Measurements from ENCODE around the gene LOXL4.
"Not testable (repeated sequence)": the region's sequence is repeated elsewhere in the genome, so short reads cannot be mapped to it uniquely, and the experiment has no call there.

Gene LOXL4

DNA sequence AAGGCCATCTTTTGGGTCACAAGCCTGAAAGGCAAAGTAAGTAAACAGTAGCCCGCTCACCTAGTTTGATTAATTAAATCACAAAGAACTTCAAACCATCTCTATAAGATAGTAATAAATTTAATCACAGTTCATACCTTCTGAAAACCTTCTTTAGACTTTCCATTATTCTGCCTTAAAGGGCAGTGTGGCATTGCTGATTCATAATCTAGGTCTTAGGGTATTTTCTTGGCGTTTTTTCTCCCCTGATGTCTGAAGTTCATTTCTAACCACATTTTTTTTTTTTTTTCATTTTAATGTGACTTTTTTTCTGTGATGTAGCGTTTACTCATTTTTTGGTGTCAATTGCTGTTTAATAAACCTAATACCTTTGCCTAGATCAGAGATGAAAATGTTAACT, 27.5 kb downstream of the LOXL4 start:
- DNase-seq = no peak

DNA sequence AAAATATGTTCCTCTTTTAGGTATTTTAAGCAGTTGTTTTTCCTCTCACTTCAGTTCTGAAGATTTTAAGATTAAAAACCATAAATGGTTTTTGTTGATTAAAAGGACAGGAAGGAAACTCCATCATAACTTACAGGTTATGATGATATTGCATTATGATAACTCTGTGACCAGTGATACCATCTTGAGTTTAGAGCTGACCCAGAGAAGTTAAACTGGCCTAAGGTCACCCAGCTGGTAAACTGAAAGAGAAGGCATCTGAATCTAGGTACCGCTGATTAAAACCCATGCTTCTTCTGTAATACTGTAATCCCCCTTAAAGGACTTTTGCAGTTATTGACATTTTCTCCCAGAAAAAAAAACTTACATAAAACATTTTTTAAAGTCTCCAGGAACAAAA, 29.6 kb downstream of the LOXL4 start:
- DNase-seq = no peak

DNA sequence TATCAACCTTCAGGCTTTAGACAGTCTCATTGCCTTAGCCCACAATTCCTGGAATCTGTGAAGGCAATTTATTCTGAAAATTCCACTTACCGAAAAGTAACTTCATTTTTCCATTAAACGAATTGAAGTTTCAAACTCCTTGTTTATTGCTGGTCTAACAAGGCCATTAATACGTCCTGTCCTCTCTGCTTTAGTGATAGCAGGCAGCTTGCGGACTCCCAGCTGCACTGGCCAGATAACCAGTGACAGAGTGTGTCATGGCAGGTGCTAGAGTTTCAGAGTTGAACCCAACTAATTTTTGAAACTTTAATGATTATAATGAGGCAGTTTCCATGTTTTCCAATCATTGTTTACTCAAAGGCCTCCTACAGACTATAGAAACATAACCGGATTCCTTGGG, 31.1 kb downstream of the LOXL4 start:
- no peak for DNase-seq

DNA sequence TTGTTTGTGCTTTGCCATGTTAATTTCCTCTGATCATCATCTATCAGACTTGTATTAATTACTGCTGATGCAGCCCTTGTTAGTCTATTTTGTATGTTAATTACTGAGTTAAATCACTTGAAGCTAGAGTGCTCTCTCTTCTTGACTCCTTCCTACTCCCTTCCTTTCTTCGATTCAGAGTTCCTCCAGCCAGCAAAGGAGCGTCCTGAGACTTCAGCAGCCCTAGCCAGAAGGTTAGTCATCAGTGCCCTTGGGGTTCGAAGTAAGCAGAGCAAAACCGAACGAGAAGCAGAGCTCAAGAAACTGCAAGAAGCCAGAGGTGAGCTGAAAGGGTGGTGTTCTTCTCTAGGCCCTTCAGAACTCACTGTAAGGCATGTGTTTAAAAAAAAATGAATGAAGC, 32.1 kb downstream of the LOXL4 start:
- no peak for DNase-seq

DNA sequence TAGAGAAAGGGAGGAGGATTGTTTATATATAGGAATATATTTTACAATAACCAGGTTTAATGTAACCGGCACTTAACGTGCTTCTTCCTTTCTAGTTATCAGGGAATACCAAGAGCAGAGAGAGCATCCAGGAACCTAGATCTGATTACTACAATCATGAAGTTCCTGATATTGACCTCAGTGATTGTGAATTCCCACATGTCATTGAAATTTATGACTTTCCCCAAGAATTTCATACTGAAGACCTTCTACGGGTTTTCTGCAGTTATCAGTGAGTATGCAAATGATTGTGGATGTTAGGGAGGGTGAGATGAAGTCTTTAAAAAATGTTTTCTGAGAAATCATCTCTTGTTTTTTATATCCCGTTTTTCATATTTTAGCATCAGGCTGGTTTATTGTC, 36.6 kb downstream of the LOXL4 start:
- DNase-seq = no peak

DNA sequence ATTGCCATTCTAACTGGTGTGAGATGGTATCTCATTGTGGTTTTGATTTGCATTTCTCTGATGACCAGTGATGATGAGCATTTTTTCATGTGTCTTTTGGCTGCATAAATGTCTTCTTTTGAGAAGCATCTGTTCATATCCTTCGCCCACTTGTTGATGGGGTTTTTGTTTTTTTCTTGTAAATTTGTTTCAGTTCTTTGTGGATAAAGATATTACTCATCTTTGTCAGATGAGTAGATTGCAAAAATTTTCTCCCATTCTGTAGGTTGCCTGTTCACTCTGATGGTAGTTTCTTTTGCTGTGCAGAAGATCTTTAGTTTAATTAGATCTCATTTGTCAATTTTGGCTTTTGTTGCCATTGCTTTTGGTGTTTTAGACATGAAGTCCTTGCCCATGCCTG, 39.7 kb downstream of the LOXL4 start:
- not testable (repeated sequence) for DNase-seq

DNA sequence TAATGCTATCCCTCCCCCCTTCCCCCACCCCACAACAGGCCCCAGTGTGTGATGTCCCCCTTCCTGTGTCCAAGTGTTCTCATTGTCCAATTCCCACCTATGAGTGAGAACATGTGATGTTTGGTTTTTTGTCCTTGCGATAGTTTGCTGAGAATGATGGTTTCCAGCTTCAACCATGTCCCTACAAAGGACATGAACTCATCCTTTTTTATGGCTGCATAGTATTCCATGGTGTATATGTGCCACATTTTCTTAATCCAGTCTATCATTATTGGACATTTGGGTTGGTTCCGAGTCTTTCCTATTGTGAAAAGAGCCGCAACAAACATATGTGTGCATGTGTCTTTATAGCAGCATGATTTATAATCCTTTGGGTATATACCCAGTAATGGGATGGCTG, 40.3 kb downstream of the LOXL4 start:
- DNase-seq = not testable (repeated sequence)

DNA sequence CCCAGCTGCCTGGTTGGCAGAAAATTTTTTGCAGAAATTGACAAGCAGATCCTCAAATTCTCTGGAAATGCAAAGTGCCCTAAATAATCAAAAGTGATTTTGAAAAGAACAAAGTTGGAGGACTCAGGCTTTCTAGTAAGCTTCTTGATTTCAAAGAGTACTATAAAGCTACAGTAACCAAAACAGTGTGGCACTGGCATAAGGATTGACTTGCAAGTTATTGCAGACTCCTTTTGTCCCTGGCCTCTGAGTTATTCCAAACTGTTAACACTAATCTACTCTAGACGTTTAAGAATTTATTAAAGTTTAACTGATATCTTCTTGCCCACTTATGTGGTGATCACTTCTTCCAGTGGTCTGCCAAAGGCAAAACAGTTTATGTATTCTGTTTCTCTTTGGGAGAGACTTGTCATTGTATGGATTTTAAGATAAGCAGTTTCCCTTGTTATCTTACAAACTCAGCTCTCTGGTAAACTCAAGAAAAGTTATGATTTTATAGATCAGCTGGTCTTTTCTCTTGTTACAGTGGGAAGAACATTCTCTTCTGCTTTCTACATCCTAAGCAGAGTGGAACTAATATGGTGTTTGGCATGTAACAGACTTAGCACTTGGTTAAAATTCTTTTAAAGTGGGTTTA, 41.4 kb downstream of the LOXL4 start:
- DNase-seq = no peak

DNA sequence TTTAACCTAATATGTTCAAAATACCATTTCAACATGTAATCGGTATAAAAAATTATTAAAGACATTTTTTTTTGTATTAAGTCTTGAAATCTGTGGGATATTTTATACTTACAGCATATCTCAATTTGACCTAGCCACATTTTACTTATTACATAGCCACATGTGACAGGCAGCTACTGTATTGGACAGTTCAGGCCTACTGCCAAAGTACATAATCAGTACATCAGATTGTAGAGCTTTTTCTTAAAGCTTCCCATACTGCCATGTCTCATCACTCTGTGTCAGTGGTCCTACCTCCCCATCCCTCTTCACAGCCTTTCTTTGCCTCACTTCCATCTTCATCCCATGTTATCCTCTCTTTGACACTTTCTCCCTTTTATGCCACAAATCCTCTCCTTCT, 43.0 kb downstream of the LOXL4 start:
- no peak for DNase-seq

DNA sequence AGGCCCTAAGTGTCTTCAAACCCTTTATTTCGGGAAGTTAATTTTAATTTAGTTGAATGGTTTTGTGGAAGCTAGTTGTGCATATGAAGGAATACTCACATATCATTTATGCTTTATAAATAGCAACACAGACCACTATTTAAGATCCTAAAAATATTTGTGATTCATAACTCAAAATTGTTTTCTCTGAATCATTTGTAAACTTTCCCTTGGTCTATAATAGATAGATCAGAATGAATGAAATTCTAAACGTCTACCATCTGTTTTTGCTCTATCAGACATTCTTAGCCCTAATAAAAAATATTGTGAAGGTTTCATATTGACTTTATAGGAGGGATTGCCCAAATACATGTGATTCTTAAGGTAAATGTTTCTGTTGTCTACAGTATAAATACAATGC, 43.5 kb downstream of the LOXL4 start:
- DNase-seq = no peak

DNA sequence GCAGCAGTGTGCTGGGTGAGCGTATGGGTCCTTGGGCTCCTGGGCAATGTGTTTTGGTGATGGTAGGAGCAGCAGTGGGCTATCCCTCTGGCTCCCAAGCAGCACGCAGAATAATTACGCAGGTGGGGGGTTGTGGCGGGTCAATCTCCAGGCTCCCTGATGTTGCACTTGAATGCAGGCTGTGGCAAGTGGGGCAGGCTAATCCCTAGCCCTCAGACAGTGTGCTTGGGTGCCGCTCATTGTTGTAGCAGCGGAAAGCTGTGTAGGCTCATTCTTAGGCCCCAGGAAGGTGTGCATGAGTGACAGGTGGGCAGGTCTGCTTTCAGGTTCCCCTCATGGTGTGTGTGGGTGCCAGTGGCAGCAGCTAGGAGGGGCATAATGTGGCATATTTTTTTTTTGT, 44.1 kb downstream of the LOXL4 start:
- no peak for DNase-seq

DNA sequence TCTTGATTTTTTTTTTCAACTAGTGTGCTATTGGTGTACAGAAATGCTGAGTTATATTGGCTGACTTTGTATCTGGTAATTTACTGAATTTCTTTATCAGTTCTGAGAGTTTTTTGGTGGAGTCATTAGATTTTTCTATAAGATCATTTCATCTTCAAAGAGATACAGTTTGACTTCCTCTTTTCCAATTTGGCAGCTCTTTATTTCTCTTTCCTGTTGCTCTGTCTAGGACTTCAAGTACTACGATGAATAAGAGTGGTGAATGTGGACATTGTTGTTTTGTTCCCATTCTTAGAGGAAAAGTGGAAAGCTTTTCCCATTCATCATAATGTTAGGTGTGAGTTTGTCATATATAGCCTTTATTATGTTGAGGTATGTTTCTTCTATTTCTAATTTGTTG, 50.2 kb downstream of the LOXL4 start:
- no peak for DNase-seq

DNA sequence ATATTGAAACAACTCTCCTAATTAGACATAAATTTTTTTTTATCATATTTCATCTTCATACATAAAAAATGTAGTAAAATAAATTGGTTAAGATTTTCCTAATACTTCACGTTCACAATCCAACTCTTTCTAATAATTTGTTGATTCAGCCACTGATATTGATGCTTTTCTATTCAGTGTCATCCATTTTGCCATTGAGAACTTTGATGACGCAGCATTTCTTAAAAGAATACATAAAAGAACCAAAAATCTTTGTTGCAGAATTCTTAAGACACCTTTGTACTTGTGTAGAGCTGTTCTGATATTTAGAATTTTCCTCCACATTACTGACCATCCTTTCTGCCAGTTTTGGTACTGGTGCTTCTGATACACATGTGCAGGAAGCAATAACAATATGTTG, 52.6 kb downstream of the LOXL4 start:
- DNase-seq = no peak

DNA sequence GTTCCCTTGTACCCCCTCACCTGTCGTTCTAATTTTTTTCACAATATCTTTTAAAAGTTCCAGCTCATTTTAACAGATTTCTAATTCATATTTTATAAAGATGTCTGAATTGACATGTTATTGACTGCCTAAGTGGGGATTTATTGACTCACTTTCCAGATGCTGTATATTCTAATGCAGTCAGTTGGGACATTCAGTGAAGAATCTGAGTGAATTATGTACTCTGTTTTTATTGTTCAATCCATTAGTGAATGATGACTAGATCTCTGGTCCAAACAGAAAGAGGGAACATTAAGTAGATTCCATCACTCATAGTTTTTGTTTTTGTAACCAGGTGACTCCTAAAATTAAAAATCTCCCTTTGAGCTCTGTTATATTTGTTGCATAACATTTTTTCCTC, 54.3 kb downstream of the LOXL4 start:
- no peak for DNase-seq

DNA sequence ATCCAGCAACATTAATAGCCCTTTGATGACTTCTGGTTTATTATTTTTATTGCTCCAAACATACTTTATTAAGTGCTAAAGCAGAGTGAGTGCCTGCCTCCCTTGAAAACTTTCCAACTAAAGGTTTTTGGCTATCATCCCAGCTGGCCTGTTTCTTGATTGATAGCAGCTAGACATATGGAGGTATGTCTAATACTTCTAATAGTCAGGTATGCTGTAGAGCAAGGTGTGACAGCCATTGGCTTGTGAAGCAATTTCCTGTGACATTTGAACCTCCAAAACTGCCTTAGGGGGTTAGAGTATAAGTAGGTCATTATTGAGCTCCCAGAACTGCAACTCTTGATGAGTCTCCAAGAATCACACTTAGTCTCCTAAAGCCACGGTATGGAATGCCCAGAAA, 55.8 kb downstream of the LOXL4 start:
- no peak for DNase-seq

DNA sequence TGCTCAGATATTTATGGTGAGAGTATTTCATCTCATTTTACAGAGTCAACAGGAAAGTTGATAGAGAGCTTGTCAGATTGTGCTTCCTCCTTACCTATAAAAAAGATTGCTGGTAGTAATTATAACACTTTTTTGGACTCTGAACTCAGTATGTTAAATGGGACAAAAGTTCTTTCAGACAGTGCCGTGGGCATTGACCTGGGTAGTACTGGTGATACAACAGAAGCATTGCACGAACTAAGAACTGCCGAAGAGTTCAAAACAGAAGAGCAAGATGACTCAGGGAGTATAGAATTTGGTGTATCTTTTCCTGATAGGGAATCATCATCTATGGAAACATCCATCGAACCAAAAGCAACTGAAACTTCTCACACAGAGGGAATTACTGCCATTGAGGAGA, 58.6 kb downstream of the LOXL4 start:
- no peak for DNase-seq

DNA sequence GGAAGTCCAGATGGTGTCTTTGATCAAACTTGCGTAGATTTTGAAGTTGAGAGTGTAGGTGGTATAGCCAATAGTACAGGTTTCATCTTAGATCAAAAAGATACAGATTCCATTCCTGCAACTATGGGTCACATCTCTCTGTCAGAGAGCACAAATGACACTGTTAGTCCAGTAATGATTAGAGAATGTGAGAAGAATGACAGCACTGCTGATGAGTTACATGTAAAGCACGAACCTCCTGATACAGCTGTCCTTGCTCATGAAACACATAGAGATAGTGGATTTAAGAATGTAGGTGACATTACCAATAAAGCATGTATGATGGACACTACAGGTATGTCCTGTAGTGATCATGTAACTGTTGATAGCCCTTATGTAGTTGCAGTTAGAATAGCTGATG, 59.1 kb downstream of the LOXL4 start:
- no peak for DNase-seq

DNA sequence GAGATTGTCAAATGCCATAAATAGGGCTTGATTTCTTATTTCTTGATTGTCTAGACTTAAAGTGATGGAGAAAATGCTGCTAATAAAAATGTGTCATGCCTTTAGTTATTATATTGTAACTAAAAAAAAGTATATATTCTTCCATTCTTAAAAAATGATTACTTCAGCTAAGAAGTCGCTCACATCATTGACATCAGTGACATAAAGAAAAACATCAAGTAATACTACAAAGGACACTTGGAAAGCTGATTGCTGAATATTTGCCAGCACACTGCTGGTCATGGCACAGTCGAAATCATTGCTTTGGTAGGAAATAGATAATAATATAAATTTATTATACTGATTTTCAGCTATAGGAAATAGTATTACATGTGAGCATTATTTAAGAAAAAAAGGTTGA, 62.6 kb downstream of the LOXL4 start:
- DNase-seq = no peak

DNA sequence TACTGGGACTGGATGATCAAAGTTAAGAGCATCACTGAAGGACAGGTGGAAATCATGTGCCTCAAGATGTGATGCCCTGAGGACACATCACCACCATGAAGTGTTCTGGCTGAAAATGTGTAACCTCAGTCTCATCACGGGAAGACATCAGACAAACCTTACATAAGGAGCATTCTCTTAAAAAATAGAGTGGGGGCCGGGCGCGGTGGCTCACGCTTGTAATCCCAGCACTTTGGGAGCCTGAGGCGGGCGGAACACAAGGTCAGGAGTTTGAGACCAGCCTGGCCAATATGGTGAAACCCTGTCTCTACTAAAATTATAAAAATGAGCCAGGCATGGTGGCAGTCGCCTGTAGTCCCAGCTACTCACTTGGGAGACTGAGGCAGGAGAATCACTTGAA, 65.6 kb downstream of the LOXL4 start:
- no peak for DNase-seq

DNA sequence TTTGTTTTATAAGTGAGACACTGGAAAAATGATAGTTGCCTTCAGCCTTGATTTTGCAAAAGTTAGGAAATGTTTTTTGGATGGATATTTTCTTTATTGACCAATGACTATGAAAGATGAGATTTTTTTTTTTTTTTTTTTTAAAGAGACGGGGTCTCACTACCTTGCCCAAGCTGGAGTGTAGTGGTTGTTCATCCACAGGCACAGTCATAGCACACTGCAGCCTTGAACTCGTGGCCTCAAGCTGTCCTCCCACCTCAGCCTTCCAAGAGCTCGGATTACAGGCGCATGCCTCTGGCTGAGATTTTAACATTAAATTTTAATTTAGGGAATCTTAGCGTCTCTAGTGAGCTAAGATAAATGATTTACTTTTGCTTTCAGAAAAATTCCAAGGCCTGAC, 66.2 kb downstream of the LOXL4 start:
- DNase-seq = no peak

Measured in activated CD8-positive, alpha-beta memory T cell treated with anti-CD3 and anti-CD28 coated beads, Interleukin-2, amount 50 U/mL, for 48 hours (primary cell).